Type B pancreatic cell (in vitro differentiated cells): ENCODE data around the gene ARHGAP9. TPM values are rescaled to one million over a fixed set of nuclear protein-coding genes. Genes with fewer than 3 reads are reported as not detected.
"Not testable (repeated sequence)": the region's sequence is repeated elsewhere in the genome, so short reads cannot be mapped to it uniquely, and the experiment has no call there.

Source experiments
- DNase-seq: peaks from one replicate; pipeline ENCODE4 v3.0.0; 2021; ENCODE audit warnings: mixed read lengths; ENCODE audit not compliant: unreplicated experiment; ENCODE audit errors: extremely low spot score
- H3K27ac Mint-ChIP-seq: 2 replicates; pipeline ENCODE4 v1.8.0; 2021; ENCODE audit warnings: mild to moderate bottlenecking, mixed read lengths
- H3K27me3 Mint-ChIP-seq: 2 replicates; pipeline ENCODE4 v1.8.0; 2021; ENCODE audit warnings: mixed read lengths
- H3K36me3 Mint-ChIP-seq: 2 replicates; pipeline ENCODE4 v1.8.0; 2021; ENCODE audit warnings: mixed read lengths
- H3K4me1 Mint-ChIP-seq: one replicate; pipeline ENCODE4 v1.8.0; 2021; ENCODE audit warnings: mixed read lengths; ENCODE audit not compliant: unreplicated experiment
- H3K4me3 Mint-ChIP-seq: 2 replicates; pipeline ENCODE4 v1.8.0; 2021; ENCODE audit warnings: mild to moderate bottlenecking, mixed read lengths
- H3K9me3 Mint-ChIP-seq: 2 replicates; pipeline ENCODE4 v1.8.0; 2021; ENCODE audit warnings: mixed read lengths
- total RNA-seq: library from RNA; stranded (reverse); gene quantifications from 2 replicates; pipeline ENCODE4 v1.2.1, GENCODE V29; 2021; ENCODE audit warnings: low replicate concordance
- TF ChIP-seq, protein P1 (sequence below): fragments of 200-600 bp; sonication (generic); conservative IDR thresholded peaks from 2 replicates; pipeline ENCODE4 v1.5.0; 2021; ENCODE audit warnings: antibody characterized with exemption, mild to moderate bottlenecking

The ARHGAP9 gene
- total RNA-seq, 1 donor from 2014 or later = 1.8 TPM

GRCh38 chr12:57497223-57498131 lies 17.8 kb upstream of the ARHGAP9 start:
- no peaks in the 10 kb centered on the region for H3K9me3 Mint-ChIP-seq
- DNase-seq = no peak
- H3K4me1 Mint-ChIP-seq = no peaks in the 10 kb centered on the region
- H3K36me3 Mint-ChIP-seq = peaks cover 43% of the 10 kb centered on the region
- TF ChIP-seq, protein P1, sequence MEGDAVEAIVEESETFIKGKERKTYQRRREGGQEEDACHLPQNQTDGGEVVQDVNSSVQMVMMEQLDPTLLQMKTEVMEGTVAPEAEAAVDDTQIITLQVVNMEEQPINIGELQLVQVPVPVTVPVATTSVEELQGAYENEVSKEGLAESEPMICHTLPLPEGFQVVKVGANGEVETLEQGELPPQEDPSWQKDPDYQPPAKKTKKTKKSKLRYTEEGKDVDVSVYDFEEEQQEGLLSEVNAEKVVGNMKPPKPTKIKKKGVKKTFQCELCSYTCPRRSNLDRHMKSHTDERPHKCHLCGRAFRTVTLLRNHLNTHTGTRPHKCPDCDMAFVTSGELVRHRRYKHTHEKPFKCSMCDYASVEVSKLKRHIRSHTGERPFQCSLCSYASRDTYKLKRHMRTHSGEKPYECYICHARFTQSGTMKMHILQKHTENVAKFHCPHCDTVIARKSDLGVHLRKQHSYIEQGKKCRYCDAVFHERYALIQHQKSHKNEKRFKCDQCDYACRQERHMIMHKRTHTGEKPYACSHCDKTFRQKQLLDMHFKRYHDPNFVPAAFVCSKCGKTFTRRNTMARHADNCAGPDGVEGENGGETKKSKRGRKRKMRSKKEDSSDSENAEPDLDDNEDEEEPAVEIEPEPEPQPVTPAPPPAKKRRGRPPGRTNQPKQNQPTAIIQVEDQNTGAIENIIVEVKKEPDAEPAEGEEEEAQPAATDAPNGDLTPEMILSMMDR = no peak
- H3K27me3 Mint-ChIP-seq = no peaks in the 10 kb centered on the region
- peak overlapping the region; percentile 7 for H3K27ac Mint-ChIP-seq
- no peak overlapping the region for H3K4me3 Mint-ChIP-seq

DNA sequence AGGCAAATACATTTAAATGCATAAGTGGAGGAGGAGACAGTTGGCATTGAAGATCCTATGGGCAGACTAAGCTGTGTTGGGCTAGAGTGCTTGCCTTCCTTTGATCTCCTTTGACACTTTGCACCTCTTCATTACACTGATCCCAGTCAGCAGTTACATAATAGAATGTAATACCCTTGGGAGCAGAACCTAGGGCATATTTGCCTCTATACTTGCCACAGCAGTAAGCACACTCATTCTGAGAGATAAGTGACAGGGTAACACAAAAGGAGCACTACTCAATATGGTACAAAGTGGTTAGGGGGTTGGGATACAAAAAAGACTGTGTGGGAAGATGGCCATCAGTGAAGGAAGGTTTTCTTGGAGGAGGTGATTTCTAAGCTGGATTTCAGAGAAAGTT lies 17.2 kb upstream of the ARHGAP9 start:
- Mint-ChIP-seq H3K4me3 (no peak overlapping the region), H3K27ac (no peak overlapping the region), H3K9me3 (no peaks in the 10 kb centered on the region), H3K36me3 (peaks cover 39% of the 10 kb centered on the region), H3K4me1 (no peaks in the 10 kb centered on the region), H3K27me3 (no peaks in the 10 kb centered on the region)
- TF ChIP-seq, protein P1 = no peak
- DNase-seq = no peak

GRCh38 chr12:57495051-57495701 lies 15.5 kb upstream of the ARHGAP9 start:
- H3K4me1 Mint-ChIP-seq, H3K4me3 Mint-ChIP-seq, H3K27me3 Mint-ChIP-seq, H3K27ac Mint-ChIP-seq, DNase-seq, H3K9me3 Mint-ChIP-seq: not testable (repeated sequence)
- peaks cover 34% of the 10 kb centered on the region for H3K36me3 Mint-ChIP-seq

- Mint-ChIP-seq H3K27ac (peak overlapping the region; percentile 58), H3K4me3 (peak overlapping the region; percentile 59), H3K9me3 (no peaks in the 10 kb centered on the region), H3K4me1 (peaks cover 13% of the 10 kb centered on the region), H3K27me3 (no peaks in the 10 kb centered on the region), H3K36me3 (peaks cover 24% of the 10 kb centered on the region)
- DNase-seq = no peak
- TF ChIP-seq, protein P1 = peak; percentile 44
These were observed 12.0 kb upstream of the ARHGAP9 start for GRCh38 chr12:57491393-57492280.

GRCh38 chr12:57490126-57490525 lies 10.5 kb upstream of the ARHGAP9 start:
- TF ChIP-seq, protein P1 = no peak
- no peak for DNase-seq
- Mint-ChIP-seq H3K4me3 (no peak overlapping the region), H3K27ac (no peak overlapping the region), H3K36me3 (peaks cover 24% of the 10 kb centered on the region), H3K4me1 (peaks cover 13% of the 10 kb centered on the region), H3K9me3 (no peaks in the 10 kb centered on the region), H3K27me3 (no peaks in the 10 kb centered on the region)
